Keratinocyte (primary cell): ENCODE measurements around the gene CYP27B1.

Experiments used
- CTCF ChIP-seq, 3 experiments: IDR thresholded peaks in 1 of 3; conservative IDR thresholded peaks in 1 of 3; optimal IDR thresholded peaks in 1 of 3; 2 replicates in 2 of 3; 3 replicates in 1 of 3; pipeline versions ENCODE3 to v1.5.1; 2011; ENCODE audit warnings: low read length in 3 of 3, mild to moderate bottlenecking in 3 of 3, moderate library complexity in 2 of 3, control low read depth in 1 of 3, inconsistent platforms in 1 of 3; ENCODE audit not compliant: insufficient read depth in 2 of 3; ENCODE audit errors: extremely low read depth in 1 of 3
- EZH2 ChIP-seq: IDR thresholded peaks from one replicate; pipeline ENCODE4 v1.6.1; 2012; ENCODE audit warnings: inconsistent platforms, mild to moderate bottlenecking, low read length, moderate library complexity

GRCh38 chr12:57740656-57741412, 26.0 kb downstream of the CYP27B1 start:
- TF ChIP-seq CTCF (optimal IDR thresholded peaks at IDR 0.05 in 1 of 3, IDR thresholded peaks at IDR 0.05 in 1 of 3, conservative IDR thresholded peaks at IDR 0.05 in 1 of 3; ENCODE audit: extremely low read depth in 1 of 3, insufficient read depth in 2 of 3, low read length in 3 of 3) = no peak
- TF ChIP-seq EZH2 = no peak
